Panc1 (cell line): ENCODE results near the gene DCAF17.

Experiments
- CTCF ChIP-seq: fragments of 450-650 bp; IDR thresholded peaks from 2 replicates; pipeline ENCODE4 v1.5.1; 2017; ENCODE audit warnings: mild to moderate bottlenecking
- POLR2AphosphoS5 ChIP-seq: IDR thresholded peaks from 2 replicates; pipeline ENCODE4 v1.6.1; 2012; ENCODE audit warnings: mild to moderate bottlenecking, low read depth, low read length, moderate library complexity
- TF ChIP-seq, protein P1 (sequence below), 2 experiments: IDR thresholded peaks; 2 replicates each; pipeline ENCODE4 v1.6.1; 2011 to 2012; ENCODE audit warnings: low read depth in 2 of 2, control low read depth in 1 of 2, low read length in 1 of 2, mild to moderate bottlenecking in 1 of 2, moderate library complexity in 1 of 2; ENCODE audit not compliant: insufficient read depth in 1 of 2

DNA sequence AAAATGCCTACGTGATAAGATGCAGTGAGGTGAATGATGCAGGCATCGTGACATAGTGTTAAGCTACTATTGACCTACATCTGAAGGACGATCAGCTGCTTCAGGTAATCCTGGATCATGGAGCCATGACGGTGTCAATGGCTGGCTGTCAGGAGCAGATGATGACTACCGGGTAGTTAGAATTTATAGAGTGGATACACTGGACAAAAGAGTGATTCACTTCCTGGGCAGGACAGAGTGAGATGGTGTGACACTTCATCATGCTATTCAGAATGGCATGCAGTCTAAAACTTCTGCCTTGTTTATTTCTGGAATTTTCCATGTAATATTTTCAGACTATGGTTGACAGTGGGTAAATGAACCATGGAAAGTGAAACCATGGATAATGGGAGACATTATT lies 29.8 kb upstream of the DCAF17 start:
- no peak for TF ChIP-seq CTCF
- no peak for TF ChIP-seq POLR2AphosphoS5
- TF ChIP-seq, protein P1, sequence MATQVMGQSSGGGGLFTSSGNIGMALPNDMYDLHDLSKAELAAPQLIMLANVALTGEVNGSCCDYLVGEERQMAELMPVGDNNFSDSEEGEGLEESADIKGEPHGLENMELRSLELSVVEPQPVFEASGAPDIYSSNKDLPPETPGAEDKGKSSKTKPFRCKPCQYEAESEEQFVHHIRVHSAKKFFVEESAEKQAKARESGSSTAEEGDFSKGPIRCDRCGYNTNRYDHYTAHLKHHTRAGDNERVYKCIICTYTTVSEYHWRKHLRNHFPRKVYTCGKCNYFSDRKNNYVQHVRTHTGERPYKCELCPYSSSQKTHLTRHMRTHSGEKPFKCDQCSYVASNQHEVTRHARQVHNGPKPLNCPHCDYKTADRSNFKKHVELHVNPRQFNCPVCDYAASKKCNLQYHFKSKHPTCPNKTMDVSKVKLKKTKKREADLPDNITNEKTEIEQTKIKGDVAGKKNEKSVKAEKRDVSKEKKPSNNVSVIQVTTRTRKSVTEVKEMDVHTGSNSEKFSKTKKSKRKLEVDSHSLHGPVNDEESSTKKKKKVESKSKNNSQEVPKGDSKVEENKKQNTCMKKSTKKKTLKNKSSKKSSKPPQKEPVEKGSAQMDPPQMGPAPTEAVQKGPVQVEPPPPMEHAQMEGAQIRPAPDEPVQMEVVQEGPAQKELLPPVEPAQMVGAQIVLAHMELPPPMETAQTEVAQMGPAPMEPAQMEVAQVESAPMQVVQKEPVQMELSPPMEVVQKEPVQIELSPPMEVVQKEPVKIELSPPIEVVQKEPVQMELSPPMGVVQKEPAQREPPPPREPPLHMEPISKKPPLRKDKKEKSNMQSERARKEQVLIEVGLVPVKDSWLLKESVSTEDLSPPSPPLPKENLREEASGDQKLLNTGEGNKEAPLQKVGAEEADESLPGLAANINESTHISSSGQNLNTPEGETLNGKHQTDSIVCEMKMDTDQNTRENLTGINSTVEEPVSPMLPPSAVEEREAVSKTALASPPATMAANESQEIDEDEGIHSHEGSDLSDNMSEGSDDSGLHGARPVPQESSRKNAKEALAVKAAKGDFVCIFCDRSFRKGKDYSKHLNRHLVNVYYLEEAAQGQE (IDR thresholded peaks at IDR 0.05; ENCODE audit: insufficient read depth in 1 of 2, low read depth in 2 of 2, low read length in 1 of 2), result no peak
